Measurements from ENCODE around the gene USP7.

GRCh38 chr16:8877894-8878522 lies 85.7 kb downstream of the USP7 start:
- TF ChIP-seq CTCF (conservative IDR thresholded peaks at IDR 0.05; ENCODE audit: low read depth, low read length) = no peak
- no peak for TF ChIP-seq EZH2phosphoT487 (IDR thresholded peaks at IDR 0.05; ENCODE audit: borderline replicate concordance, low read length)
